GM13977 (cell line): ENCODE data around the gene IMMP2L.

Experiments used
- DNase-seq: peaks from one replicate; pipeline ENCODE4 v3.0.0; 2012; ENCODE audit warnings: low spot score
- CTCF ChIP-seq: IDR thresholded peaks from 2 replicates; pipeline ENCODE4 v1.5.1; 2012; ENCODE audit warnings: mild to moderate bottlenecking, control low read depth; ENCODE audit not compliant: insufficient read depth; ENCODE audit errors: extremely low read depth, missing control alignments
- in situ Hi-C: fragments of 300-500 bp; cut with MboI; formaldehyde crosslinking; loops from one replicate; pipeline ENCODE4 v1.12.0; 2022; ENCODE audit warnings: low sequenced_read_pairs, low pct_unique_long_range_greater_than_20kb, mixed read lengths, inconsistent platforms; ENCODE audit not compliant: unreplicated experiment

IMMP2L gene

DNA sequence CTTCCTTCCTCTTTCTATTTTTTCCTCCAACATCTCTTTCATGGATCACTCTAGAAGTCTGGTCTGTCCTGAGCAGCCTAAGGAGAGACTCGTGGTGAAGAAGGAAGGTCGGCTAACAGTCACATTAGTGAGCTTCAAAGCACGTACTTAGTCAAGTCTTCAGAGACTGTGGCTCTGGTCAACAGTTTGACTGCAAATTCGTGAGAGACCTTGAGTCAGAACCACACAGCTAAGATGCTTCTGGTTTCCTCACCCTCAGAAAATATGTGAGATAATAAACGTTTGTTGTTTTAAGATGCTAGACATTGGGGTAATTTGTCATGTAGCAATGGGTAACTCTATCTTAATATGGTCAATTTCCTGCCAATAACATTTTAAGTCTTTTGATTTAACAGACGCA, 597.5 kb downstream of the IMMP2L start:
- TF ChIP-seq CTCF, result no peak
- DNase-seq, result no peak
- in situ Hi-C loops, result no loop called here

- in situ Hi-C loops, result no loop called here
- no peak for DNase-seq
Measured at GRCh38 chr7:110962826-110963225, 599.5 kb downstream of the IMMP2L start.

DNA sequence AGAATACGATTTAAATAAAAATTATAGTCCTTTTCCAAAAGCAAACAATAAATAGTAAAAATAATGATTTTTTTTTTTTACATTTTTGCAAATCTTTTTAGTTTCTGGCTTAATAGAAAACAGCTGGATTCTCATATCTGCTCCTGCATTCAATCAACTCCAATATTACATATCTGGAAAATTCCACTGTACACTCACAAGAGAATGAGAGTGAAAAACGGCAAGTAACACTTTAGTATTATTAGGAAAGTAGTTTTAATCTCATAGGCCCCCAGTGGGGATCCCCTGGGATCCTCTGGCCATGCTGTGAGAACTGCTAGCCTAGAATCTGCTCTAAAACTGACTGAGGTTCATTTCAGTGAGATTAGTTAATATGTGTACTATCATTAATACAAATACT, 599.9 kb downstream of the IMMP2L start:
- no peak for DNase-seq
- in situ Hi-C loops, result no loop called here
- TF ChIP-seq CTCF, result no peak

More at GRCh38 chr7:110962826-110963225, 599.5 kb downstream of the IMMP2L start:
- TF ChIP-seq CTCF, result no peak

- TF ChIP-seq CTCF, result no peak
- in situ Hi-C loops, result no loop called here
Measured at GRCh38 chr7:110960811-110961210, 601.5 kb downstream of the IMMP2L start.

GRCh38 chr7:110948280-110948679, 614.0 kb downstream of the IMMP2L start:
- no peak for TF ChIP-seq CTCF
- in situ Hi-C loops, result no loop called here
- no peak for DNase-seq

More at GRCh38 chr7:110960811-110961210, 601.5 kb downstream of the IMMP2L start:
- no peak for DNase-seq

- DNase-seq, result no peak
- in situ Hi-C loops, result no loop called here
Measured at GRCh38 chr7:110947408-110947807, 614.9 kb downstream of the IMMP2L start.

More at GRCh38 chr7:110947408-110947807, 614.9 kb downstream of the IMMP2L start:
- no peak for TF ChIP-seq CTCF
